GM19438 (cell line): ENCODE data around the gene HOTAIR.

ENCODE experiments used
- ATAC-seq: cut with Tn5 transposase; IDR thresholded peaks from one replicate; pipeline ENCODE4 v1.9.1; 2021; ENCODE audit warnings: low read depth; ENCODE audit not compliant: unreplicated experiment

The HOTAIR gene

GRCh38 chr12:54000116-54001114 lies 25.7 kb upstream of the HOTAIR start, which contains the start of gene HOXC9:
TSS of gene HOXC9 (plus strand) at chr12:54000161. CDS start at chr12:54000189, 28 bp downstream.
- no peak for ATAC-seq

DNA sequence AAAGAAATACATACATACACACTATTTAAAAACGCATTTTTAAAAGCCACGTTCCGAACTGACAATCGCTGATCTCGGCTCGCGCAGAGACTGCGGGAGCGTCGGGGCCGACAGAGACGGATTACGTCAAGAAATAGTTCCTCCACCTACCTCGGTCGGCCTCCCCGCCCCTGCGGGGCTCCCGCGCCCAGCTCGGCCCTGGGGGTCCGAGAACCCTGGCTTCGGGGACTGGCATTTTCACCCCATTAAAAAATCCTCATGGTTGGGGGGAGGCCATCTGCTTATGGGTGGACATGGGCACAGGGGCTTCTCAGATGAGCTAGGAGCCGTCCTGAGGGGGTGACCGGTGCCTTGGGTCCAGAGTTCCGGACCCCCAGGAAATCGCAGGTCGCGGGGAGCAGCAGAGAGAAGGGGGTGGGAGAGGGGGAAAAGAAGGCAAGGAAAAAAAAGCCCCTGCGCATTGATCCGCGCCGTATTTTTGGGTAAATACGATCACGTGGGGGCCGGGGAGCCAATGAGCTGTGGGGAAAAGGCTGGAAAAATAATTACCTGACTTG lies 24.9 kb upstream of the HOTAIR start:
- ATAC-seq: no peak

DNA sequence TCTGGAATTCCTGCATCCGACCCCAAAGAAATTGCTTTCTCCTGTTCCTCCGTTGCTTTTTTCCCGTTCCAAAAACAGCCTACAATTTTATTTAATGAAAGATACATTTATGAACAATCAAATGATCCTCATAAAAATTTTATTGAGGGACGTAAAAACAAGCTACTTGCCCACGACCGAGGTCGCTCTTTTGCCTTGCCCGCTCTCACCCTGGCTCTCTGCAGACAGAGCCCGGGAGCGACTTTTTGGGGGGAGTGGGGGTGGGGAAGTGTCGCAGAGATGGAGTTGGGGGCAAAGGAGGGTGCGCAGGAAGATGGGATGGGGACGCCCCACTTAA lies 24.1 kb upstream of the HOTAIR start:
- no peak for ATAC-seq

- no peak for ATAC-seq
These were observed 23.6 kb upstream of the HOTAIR start for GRCh38 chr12:53998110-53998899.

DNA sequence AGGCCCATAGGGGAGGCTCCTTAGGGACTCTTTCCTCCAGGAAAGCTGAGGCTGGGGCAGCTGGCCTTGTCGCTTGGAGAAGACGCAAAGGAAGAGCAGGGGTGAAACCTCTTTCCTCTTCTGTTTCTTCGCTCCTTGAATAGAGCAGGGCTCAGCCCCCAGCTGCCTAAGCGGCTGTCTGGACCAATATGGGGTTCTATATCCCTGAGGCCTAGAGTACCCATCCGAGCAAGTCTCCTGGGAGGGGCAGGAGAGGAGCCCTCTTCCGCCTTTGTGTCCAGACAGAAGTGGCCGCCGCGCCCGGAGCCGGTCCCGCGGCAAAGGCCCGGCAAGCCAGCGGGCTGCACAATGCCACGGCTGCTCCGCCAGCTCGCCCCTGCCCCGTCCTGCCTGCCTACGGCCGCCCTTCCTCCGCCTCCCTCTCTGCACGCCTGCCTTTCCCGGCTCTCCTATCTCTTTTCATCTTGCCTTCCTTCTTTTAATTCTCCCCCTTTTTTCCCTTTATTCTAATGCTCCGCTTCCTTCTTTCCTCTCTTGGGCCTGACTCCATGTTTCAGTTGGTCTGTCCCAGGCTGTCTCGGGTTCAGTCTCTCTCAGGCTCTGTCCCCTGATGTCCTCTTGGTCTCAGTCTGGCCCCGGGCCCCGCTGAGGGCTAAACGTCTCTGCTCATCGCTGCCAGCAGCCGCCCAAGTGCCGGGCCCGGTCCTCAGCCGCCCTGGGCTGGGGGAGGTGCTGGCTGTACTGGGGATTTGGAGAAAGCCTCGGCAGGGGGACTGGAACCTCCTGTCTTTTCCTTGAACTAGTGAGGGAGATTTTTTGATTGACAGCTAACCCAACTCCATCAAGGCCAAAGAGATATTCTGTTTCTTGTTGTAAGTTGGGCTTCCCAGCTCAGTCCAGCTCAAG lies 22.7 kb upstream of the HOTAIR start:
- no peak for ATAC-seq

DNA sequence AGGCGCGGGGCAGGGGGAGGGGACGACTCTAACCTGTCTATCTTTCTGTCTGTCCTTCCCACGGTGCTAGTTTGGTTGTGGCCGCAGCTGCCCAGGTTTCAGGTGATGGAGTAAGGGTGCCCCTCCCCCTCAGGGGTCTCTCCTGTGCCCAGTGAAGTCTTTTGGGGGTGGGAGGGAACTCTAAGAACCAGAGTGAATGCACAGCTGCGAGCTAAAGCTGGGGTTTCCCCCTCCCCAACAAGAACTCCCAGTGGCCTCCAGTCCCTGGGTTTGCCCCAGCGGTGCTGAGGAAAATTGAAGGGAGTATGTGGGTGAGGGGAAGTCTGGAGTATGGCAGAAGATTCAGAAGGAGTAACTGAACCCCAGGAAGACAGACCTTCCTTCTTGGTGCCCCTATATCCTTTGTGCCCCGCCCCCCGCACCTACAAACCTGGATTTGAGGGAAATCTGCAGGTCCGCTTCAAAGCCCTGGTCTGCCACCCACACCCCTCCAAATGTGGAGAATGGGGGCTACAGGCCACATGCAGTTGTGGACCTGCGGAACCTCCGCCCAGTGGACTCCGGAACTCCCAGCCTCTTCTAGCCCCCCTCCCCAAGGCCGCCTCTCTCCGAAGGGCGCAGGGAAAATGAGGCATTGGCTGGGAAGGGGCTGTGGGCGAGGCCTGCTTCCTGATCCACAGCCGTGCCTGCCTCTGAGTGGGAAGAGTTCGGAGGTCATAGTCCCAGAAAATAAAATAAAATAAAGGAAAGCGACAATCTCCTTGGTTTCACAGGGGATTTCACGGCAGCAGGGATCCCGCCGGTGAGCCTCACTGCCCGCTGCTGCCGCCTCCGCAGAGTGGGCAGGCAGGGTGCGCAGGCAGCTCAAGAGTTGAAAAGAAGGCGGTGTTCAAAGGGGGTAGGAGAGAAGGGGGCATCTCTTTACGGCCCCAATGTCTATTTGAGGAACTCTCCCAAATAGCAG lies 21.8 kb upstream of the HOTAIR start:
- ATAC-seq: no peak

DNA sequence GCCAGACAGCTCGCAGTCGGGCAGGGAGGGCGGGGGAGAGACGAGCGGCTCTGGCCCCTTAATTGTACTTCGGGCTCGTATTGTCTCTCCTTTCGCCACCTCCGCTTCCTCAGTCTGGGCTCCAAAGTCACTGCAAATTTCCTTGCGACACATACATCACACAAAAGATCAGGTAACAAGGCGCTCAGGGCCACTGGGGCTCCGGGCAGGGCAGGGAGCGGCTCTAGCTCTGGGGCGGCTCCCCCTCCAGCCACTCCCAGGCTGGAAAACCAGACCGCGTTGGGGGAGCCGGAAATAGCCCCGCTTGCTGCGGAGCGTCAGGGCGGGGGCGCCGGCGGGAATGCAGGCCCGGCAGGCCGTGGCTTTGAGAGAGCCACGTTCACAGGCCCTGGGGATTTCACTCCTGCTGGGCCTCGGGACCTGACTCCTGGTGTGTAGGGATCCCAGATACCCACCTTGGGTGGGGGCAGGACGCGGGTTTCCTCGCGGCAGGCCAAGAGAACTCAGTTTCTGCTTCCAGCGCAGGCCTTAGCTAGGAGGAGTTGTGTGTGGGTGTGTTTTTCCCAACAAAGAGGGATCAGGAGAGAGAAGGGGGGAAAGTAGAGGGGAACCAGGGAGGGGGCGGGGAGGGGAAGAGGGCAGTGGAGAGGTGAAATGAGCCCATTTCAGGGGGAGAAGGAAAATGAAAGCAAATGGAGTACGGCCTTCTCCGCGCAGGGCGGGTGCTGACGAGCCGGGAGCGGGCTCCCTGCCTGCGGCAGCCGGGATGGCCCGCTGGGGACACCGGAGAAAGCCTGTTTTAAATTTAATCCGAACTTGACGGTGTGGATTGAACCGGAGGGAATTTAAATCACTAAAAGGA lies 20.9 kb upstream of the HOTAIR start:
- no peak for ATAC-seq

DNA sequence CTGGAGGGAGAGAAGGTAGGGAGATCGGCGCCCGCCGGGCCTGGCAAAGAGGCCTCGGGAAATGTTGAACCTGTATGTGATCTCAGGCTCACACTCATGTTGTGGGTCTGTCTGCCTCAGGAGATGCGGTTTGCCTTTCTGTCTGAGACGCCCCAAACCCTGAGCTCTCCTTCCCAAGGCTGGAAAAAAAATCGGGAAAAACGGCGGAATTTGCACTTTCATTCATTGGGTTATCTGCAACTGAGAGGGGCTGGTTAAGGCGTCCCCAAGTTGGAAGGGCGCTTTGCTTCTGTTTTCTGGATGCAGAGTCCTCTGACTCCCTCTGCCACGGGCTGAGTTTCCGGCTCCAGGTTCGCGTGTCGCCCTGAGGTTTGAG lies 20.2 kb upstream of the HOTAIR start:
- no peak for ATAC-seq

DNA sequence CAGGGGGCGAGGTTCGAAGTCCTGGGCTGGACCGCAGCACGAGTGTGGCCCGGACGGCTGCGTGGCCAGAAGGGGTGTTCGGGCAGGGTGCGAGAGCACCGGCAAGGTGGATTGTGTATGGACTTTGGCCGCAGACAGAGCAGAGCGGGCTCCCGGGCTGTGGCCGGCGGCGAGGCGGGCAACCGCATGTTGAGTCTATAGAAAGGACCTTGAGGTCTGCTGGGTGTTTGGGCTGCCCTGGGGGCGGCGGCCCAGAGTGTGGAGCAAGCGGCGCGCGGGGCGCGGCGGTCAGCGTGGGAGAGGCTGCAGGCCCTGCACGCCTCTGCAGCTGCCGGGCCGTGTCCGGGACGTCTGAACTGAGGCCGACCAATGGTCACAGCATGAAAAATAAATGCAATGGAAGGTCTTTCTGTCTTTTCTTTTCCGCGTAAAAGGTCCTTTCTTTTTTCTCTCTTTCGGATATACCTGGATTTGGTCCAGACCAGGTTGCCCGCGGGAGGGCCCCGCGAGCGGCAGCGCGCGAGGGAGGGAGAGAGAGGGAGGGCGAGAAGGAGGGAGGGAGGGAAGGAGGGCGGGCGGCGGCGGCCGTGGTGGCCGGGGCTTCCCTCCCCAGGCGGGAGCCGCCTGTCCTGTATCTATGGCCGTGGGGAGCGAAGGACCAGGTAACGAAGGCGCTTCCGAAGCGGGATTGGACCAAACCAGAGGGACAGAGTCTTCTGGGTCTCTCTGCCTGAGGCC lies 19.7 kb upstream of the HOTAIR start:
- no peak for ATAC-seq

DNA sequence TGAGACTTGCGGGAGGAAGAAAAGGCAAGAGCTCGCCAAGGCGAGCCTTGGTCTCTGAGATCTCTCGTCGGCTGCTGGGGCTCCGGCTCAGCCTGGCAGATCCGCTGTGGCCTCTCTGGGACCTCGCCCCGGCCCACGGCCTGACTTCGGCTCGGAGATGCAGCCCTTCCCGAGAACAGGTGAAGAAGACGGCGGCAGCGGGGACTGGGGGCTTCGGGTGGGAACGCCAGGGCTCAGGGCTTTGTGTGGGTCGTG lies 19.2 kb upstream of the HOTAIR start:
- ATAC-seq: no peak

DNA sequence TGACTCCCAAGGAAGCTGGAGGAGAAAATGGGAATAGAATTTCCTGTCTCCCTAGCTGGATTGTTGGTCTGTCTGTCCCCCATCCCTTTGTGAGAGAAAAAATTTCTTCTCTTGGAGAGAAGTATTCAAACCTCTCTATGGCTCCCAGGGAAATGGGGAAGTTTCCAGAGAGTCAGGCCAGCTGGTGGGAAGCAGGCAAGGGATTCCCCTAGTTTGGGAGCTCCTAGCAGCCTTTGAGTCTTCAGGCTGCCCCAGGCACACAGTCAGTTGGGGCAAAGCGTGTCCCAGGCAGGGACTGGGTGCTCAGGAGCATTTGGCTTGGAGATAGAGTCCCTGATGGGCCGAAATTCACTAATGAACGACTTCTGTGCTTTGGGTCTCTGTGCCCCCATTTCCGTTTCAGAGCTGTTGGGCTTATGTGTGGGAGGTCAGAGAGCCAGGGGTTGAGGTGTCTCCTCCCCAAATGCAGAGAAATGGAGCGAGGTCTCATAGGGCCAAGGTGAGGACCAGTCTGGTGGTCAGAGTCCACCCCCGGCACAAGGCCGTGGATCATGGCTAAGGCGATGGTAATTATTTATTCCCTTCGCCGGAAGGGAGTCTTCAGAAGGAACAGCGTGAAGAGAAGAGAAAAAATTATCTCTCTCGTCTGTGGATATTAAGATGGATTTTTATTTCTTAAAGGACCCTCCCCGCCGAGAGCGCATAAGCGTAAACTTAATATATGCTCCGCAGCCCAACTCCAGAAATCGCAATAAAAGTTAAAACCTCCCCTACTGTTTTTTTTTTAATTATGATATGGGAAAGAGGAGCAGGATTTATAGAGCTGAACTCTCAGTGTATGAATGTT lies 18.6 kb upstream of the HOTAIR start:
- ATAC-seq: no peak

DNA sequence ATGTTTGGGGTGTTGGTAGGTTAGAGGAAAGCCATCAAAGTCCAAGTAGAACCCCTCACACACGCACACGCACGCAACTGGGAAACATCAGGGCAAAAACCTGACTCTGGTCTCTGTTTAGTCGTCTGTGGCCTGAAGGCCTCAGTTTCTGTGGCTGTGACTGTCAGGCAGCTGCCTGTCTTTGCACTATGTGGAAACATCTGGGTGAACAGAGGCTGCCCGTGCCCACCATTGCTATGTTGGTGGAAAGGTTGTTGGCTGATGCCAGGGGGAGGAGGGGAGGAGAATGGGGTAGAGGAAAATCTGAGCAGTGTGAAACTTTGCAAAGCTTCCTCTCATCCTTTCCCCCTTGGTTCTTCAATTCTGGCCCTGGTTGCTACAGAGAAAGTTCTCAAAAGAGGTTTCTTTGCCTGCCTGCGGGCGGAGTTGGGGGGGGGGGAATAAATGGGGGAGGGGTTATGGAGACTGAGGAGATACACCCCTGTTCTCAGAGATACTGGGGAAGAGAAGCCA lies 17.7 kb upstream of the HOTAIR start:
- no peak for ATAC-seq

DNA sequence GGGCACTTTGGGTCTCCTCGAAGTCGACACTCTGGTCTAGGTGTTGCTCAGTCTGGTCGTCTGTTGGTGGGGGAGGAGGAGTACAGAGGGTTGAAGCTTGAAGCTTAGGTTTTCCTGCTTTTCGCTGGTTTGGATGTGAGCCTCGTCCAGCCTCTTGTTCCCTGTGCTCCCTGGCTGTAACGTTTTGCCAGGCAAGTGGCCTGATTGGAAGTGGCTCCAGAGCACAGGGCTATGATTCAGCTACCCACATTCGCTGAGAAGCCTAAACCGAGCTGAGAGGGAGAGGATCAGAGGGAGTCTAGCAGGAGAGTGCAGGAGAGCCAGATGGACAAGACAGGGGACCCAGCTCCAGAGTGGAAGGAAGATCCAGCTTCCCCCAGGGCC lies 16.3 kb upstream of the HOTAIR start:
- no peak for ATAC-seq

GRCh38 chr12:53990311-53991076 lies 15.7 kb upstream of the HOTAIR start:
- ATAC-seq: no peak

- ATAC-seq: no peak
These were observed 14.7 kb upstream of the HOTAIR start for GRCh38 chr12:53989227-53990113.
